GM12878 (cell line): ENCODE measurements around the gene COPS6. TPM values are rescaled to one million over a fixed set of nuclear protein-coding genes. Genes with fewer than 3 reads are reported as not detected.

ENCODE experiments used
- ATF2 ChIP-seq: IDR thresholded peaks from 2 replicates; pipeline ENCODE4 v1.6.1; 2012; ENCODE audit warnings: low read length, inconsistent platforms
- CEBPB ChIP-seq, 2 experiments: fragments of 150-350 bp in 1 of 2; IDR thresholded peaks; 2 replicates each; pipeline ENCODE4 v1.6.1; 2012 to 2014; ENCODE audit warnings: low read depth in 2 of 2, low read length in 2 of 2, borderline replicate concordance in 1 of 2, inconsistent platforms in 1 of 2
- CHD1 ChIP-seq: IDR thresholded peaks from 2 replicates; pipeline ENCODE4 v1.6.1; 2012; ENCODE audit warnings: low read depth, low read length, improper control_type of control experiment
- CREM ChIP-seq: IDR thresholded peaks from 2 replicates; pipeline ENCODE4 v1.6.1; 2014; ENCODE audit warnings: antibody characterized with exemption, low read depth
- ELK1 ChIP-seq: IDR thresholded peaks from 2 replicates; pipeline ENCODE4 v1.6.1; 2012; ENCODE audit warnings: low read depth, low read length, improper control_type of control experiment
- IRF5 ChIP-seq: fragments of 450-650 bp; IDR thresholded peaks from 2 replicates; pipeline ENCODE4 v1.6.1; 2017; ENCODE audit warnings: borderline replicate concordance
- KDM1A ChIP-seq: fragments of 200-600 bp; sonication (generic); IDR thresholded peaks from 2 replicates; pipeline ENCODE4 v1.6.1; 2016; ENCODE audit warnings: borderline replicate concordance
- MYB ChIP-seq: fragments of 150-350 bp; IDR thresholded peaks from 2 replicates; pipeline ENCODE4 v1.6.1; 2014; ENCODE audit warnings: mild to moderate bottlenecking, low read depth, low read length, borderline replicate concordance
- NFIC ChIP-seq: IDR thresholded peaks from 2 replicates; pipeline ENCODE4 v1.6.1; 2012; ENCODE audit warnings: low read depth, mild to moderate bottlenecking, inconsistent platforms, low read length, moderate library complexity
- NFYB ChIP-seq: IDR thresholded peaks from 2 replicates; pipeline ENCODE4 v1.6.1; 2011; ENCODE audit warnings: low read depth, mild to moderate bottlenecking, low read length, improper control_type of control experiment, moderate library complexity; ENCODE audit not compliant: insufficient read depth
- POLR2A ChIP-seq: IDR thresholded peaks from 2 replicates; pipeline ENCODE4 v1.6.1; 2011; ENCODE audit warnings: low read depth, mild to moderate bottlenecking, low read length
- POLR2AphosphoS5 ChIP-seq: IDR thresholded peaks from 2 replicates; pipeline ENCODE4 v1.6.1; 2011; ENCODE audit warnings: mild to moderate bottlenecking, low read length, inconsistent platforms
- RB1 ChIP-seq: fragments of 450-650 bp; formaldehyde crosslinking; IDR thresholded peaks from 2 replicates; pipeline ENCODE4 v1.6.1; 2017; ENCODE audit warnings: mild to moderate bottlenecking, borderline replicate concordance
- RUNX3 ChIP-seq: IDR thresholded peaks from 2 replicates; pipeline ENCODE4 v1.6.1; 2012; ENCODE audit warnings: low read length, inconsistent platforms
- SMAD1 ChIP-seq: fragments of 450-650 bp; IDR thresholded peaks from 2 replicates; pipeline ENCODE4 v1.6.1; 2018; ENCODE audit warnings: mild to moderate bottlenecking, low read depth; ENCODE audit not compliant: partially characterized antibody
- SUPT20H ChIP-seq: IDR thresholded peaks from 2 replicates; pipeline ENCODE4 v1.6.1; 2011; ENCODE audit warnings: low read depth, mild to moderate bottlenecking, low read length, moderate library complexity, borderline replicate concordance; ENCODE audit not compliant: control insufficient read depth
- TCF3 ChIP-seq: IDR thresholded peaks from 2 replicates; pipeline ENCODE4 v1.6.1; 2012; ENCODE audit warnings: low read depth, mild to moderate bottlenecking, low read length, borderline replicate concordance; ENCODE audit not compliant: insufficient read depth
- TCF7 ChIP-seq: IDR thresholded peaks from 2 replicates; pipeline ENCODE4 v1.6.1; 2014; ENCODE audit warnings: antibody characterized with exemption, borderline replicate concordance
- polyA plus RNA-seq, 11 experiments: library from polyadenylated mRNA; depleted of rRNA in 4 of 11; unstranded in 6 of 11; stranded (reverse) in 5 of 11; fragments of >200 nt; fragmentation: Nextera tagmentation in 4 of 11; fragmentation: Illumina TruSeq in 1 of 11; extraction: Ambion mirVana in 4 of 11; extraction: Trizol in 1 of 11; gene quantifications; 1 replicate in 1 of 11; 2 replicates in 10 of 11; pipeline versions ENCODE4 v1.2.1 to v1.2.3, GENCODE V29; 2011 to 2016; ENCODE audit warnings: inconsistent platforms in 2 of 11, missing spikeins in 2 of 11, low read depth in 1 of 11
- total RNA-seq, 4 experiments: library from RNA; depleted of rRNA in 3 of 4; stranded (reverse); fragments of >200 nt in 3 of 4; fragmentation: Illumina TruSeq in 1 of 4; extraction: Trizol in 1 of 4; gene quantifications; 2 replicates each; pipeline versions ENCODE4 v1.2.1 to v1.2.3, GENCODE V29; 2013 to 2021
- TF ChIP-seq, protein P1 (sequence below): IDR thresholded peaks from 2 replicates; pipeline ENCODE4 v1.6.1; 2011; ENCODE audit warnings: low read depth, low read length, improper control_type of control experiment, borderline replicate concordance
- TF ChIP-seq, protein P2 (sequence below): fragments of 450-650 bp; IDR thresholded peaks from 2 replicates; pipeline ENCODE4 v1.6.1; 2017; ENCODE audit warnings: antibody characterized with exemption, mild to moderate bottlenecking, moderate library complexity

COPS6 gene
- total and polyA plus RNA-seq, 10 of the 15 experiments (the other 5 are each of a cell fraction or from before 2014, with no cell fraction given) = 28.5 to 182 (median 81.5) TPM

- TF ChIP-seq TCF3 = no peak
- TF ChIP-seq, protein P1, sequence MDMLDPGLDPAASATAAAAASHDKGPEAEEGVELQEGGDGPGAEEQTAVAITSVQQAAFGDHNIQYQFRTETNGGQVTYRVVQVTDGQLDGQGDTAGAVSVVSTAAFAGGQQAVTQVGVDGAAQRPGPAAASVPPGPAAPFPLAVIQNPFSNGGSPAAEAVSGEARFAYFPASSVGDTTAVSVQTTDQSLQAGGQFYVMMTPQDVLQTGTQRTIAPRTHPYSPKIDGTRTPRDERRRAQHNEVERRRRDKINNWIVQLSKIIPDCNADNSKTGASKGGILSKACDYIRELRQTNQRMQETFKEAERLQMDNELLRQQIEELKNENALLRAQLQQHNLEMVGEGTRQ = no peak; the same call in 1 of the 2 replicates
- no peak for TF ChIP-seq MYB
- TF ChIP-seq ELK1 = no peak
- TF ChIP-seq POLR2AphosphoS5 = peak; percentile 73; the same call in 1 of the 2 replicates
- TF ChIP-seq TCF7 = no peak
- TF ChIP-seq CREM = no peak
- no peak for TF ChIP-seq SMAD1
- peak; percentile 98 for TF ChIP-seq RB1
- no peak for TF ChIP-seq CEBPB (IDR thresholded peaks at IDR 0.05; ENCODE audit: borderline replicate concordance in 1 of 2, low read depth in 2 of 2, low read length in 2 of 2)
- no peak for TF ChIP-seq CHD1
- no peak for TF ChIP-seq SUPT20H
- no peak for TF ChIP-seq KDM1A
- peak; percentile 86 for TF ChIP-seq POLR2A
- no peak for TF ChIP-seq ATF2
- TF ChIP-seq, protein P2, sequence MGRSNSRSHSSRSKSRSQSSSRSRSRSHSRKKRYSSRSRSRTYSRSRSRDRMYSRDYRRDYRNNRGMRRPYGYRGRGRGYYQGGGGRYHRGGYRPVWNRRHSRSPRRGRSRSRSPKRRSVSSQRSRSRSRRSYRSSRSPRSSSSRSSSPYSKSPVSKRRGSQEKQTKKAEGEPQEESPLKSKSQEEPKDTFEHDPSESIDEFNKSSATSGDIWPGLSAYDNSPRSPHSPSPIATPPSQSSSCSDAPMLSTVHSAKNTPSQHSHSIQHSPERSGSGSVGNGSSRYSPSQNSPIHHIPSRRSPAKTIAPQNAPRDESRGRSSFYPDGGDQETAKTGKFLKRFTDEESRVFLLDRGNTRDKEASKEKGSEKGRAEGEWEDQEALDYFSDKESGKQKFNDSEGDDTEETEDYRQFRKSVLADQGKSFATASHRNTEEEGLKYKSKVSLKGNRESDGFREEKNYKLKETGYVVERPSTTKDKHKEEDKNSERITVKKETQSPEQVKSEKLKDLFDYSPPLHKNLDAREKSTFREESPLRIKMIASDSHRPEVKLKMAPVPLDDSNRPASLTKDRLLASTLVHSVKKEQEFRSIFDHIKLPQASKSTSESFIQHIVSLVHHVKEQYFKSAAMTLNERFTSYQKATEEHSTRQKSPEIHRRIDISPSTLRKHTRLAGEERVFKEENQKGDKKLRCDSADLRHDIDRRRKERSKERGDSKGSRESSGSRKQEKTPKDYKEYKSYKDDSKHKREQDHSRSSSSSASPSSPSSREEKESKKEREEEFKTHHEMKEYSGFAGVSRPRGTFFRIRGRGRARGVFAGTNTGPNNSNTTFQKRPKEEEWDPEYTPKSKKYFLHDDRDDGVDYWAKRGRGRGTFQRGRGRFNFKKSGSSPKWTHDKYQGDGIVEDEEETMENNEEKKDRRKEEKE = no peak
- TF ChIP-seq NFIC = no peak
- TF ChIP-seq RUNX3 = peak; percentile 57
- no peak for TF ChIP-seq IRF5
- 0 out of 2 replicates have a peak, but pooled peaks have one; percentile 41 for TF ChIP-seq NFYB
Measured at GRCh38 chr7:100119072-100119969, 30.6 kb downstream of the COPS6 start, which contains the start of the genes CNPY4 and TAF6 (continued).
